Measurements from ENCODE around the gene PVR.

DNA sequence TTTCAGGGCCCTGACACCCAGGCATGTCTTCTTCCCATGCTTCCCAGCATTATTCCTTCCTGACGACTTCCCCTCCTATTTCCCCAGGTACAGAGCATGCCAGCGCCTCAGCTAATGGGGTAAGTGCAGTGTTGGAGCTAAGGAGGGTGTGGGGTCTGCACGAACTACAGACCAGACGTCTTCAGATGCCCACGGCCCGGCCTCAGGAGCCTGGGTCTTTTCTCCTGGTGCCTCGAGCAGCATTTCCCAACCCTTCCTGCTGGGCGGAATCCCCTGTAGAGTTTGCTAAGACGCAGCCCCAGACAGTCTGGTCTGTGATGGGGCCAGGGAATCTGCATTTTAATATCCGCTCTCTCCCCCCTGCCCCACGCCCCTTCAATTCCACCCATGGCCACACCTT lies 17.5 kb downstream of the PVR start:
- TF ChIP-seq, protein P1, sequence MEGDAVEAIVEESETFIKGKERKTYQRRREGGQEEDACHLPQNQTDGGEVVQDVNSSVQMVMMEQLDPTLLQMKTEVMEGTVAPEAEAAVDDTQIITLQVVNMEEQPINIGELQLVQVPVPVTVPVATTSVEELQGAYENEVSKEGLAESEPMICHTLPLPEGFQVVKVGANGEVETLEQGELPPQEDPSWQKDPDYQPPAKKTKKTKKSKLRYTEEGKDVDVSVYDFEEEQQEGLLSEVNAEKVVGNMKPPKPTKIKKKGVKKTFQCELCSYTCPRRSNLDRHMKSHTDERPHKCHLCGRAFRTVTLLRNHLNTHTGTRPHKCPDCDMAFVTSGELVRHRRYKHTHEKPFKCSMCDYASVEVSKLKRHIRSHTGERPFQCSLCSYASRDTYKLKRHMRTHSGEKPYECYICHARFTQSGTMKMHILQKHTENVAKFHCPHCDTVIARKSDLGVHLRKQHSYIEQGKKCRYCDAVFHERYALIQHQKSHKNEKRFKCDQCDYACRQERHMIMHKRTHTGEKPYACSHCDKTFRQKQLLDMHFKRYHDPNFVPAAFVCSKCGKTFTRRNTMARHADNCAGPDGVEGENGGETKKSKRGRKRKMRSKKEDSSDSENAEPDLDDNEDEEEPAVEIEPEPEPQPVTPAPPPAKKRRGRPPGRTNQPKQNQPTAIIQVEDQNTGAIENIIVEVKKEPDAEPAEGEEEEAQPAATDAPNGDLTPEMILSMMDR (conservative IDR thresholded peaks at IDR 0.05; ENCODE audit: low read length): no peak
- TF ChIP-seq EZH2phosphoT487 (IDR thresholded peaks at IDR 0.05; ENCODE audit: borderline replicate concordance): no peak

Measured in Loucy (cell line).